IMR-90 (cell line): ENCODE results near the gene KCNIP1. TPM values are rescaled to one million over a fixed set of nuclear protein-coding genes. Genes with fewer than 3 reads are reported as not detected.

Experiments used
- ATAC-seq: fragments of 200-7000 bp; cut with Tn5 transposase; 2 replicates; pipeline ENCODE4 v1.9.1; 2020; ENCODE audit warnings: low read depth, mild to moderate bottlenecking, moderate library complexity
- BruUV-seq: library from RNA; stranded (reverse); fragments of 400-500 nt; replicated peaks from 2 replicates; lab custom pipeline; 2021; lab: Mats Ljungman, UMichigan
- CTCF ChIA-PET: fragments of 300-600 bp; formaldehyde crosslinking; extraction: SDS; loops from one replicate; lab custom pipeline; 2021; ENCODE audit warnings: antibody characterized with exemption; lab: Yijun Ruan, JAX
- POLR2A ChIA-PET: fragments of 300-600 bp; sonication (Branson Sonifier 250); formaldehyde crosslinking; loops from one replicate; lab custom pipeline; 2022; ENCODE audit warnings: antibody characterized with exemption; ENCODE audit not compliant: unreplicated experiment; lab: Charles Lee
- DNase-seq: peaks from one replicate; pipeline ENCODE4 v3.0.0; 2013
- H2AFZ ChIP-seq: replicated peaks from 2 replicates; pipeline ENCODE3; 2013; ENCODE audit warnings: low read length, mild to moderate bottlenecking; ENCODE audit not compliant: poor library complexity
- H2AK5ac ChIP-seq: 2 replicates; pipeline ENCODE4 v1.6.1; 2013; ENCODE audit warnings: low read depth, low read length, inconsistent platforms
- H2AK9ac ChIP-seq: replicated peaks from 2 replicates; pipeline ENCODE3; 2013; ENCODE audit warnings: mild to moderate bottlenecking, low read depth, low read length, moderate library complexity; ENCODE audit not compliant: poor library complexity
- H2BK120ac ChIP-seq: 2 replicates; pipeline ENCODE4 v1.6.1; 2013; ENCODE audit warnings: low read depth, low read length, inconsistent platforms
- H2BK15ac ChIP-seq: 3 replicates; pipeline ENCODE4 v1.6.1; 2013; ENCODE audit warnings: low read depth, low read length, inconsistent platforms
- H2BK20ac ChIP-seq: 2 replicates; pipeline ENCODE4 v1.6.1; 2013; ENCODE audit warnings: low read depth, mild to moderate bottlenecking, inconsistent platforms, low read length, moderate library complexity
- H2BK5ac ChIP-seq: 2 replicates; pipeline ENCODE4 v1.6.1; 2013; ENCODE audit warnings: mild to moderate bottlenecking, low read depth, low read length, inconsistent platforms; ENCODE audit not compliant: poor library complexity, severe bottlenecking
- H3K14ac ChIP-seq: replicated peaks from 2 replicates; pipeline ENCODE4 v1.6.1; 2013; ENCODE audit warnings: low read depth, low read length, inconsistent platforms
- H3K18ac ChIP-seq: 2 replicates; pipeline ENCODE4 v1.6.1; 2013; ENCODE audit warnings: low read depth, low read length, control low read depth
- H3K23ac ChIP-seq: 2 replicates; pipeline ENCODE4 v1.6.1; 2013; ENCODE audit warnings: low read depth, low read length, inconsistent platforms
- H3K27ac ChIP-seq: 2 replicates; pipeline ENCODE4 v1.5.1; 2013; ENCODE audit warnings: mild to moderate bottlenecking, control low read depth, low read length; ENCODE audit not compliant: insufficient read depth
- H3K27me3 ChIP-seq: 2 replicates; pipeline ENCODE4 v1.6.1; 2013; ENCODE audit warnings: low read length; ENCODE audit not compliant: control insufficient read depth, insufficient read depth
- H3K36me3 ChIP-seq: 2 replicates; pipeline ENCODE4 v1.6.1; 2013; ENCODE audit warnings: low read length, mixed read lengths; ENCODE audit not compliant: control insufficient read depth, insufficient read depth
- H3K4ac ChIP-seq: 2 replicates; pipeline ENCODE4 v1.6.1; 2013; ENCODE audit warnings: low read depth, low read length, inconsistent platforms
- H3K4me1 ChIP-seq: 2 replicates; pipeline ENCODE4 v1.6.1; 2013; ENCODE audit warnings: low read length, mixed read lengths; ENCODE audit not compliant: control insufficient read depth, insufficient read depth
- H3K4me2 ChIP-seq: 2 replicates; pipeline ENCODE4 v1.6.1; 2013; ENCODE audit warnings: low read depth, mild to moderate bottlenecking, control low read depth, low read length, moderate library complexity
- H3K4me3 ChIP-seq: 2 replicates; pipeline ENCODE4 v1.5.1; 2013; ENCODE audit warnings: low read depth, mild to moderate bottlenecking, control low read depth, low read length, moderate library complexity; ENCODE audit not compliant: insufficient read depth
- H3K56ac ChIP-seq: 2 replicates; pipeline ENCODE4 v1.6.1; 2013; ENCODE audit warnings: low read length, inconsistent platforms; ENCODE audit not compliant: insufficient read depth; ENCODE audit errors: extremely low read depth
- H3K79me1 ChIP-seq, 2 experiments: 2 replicates each; pipeline ENCODE4 v1.6.1; 2013; ENCODE audit warnings: low read length in 2 of 2, inconsistent platforms in 1 of 2, low read depth in 1 of 2
- H3K9ac ChIP-seq: 2 replicates; pipeline ENCODE4 v1.6.1; 2013; ENCODE audit warnings: low read depth, low read length, control low read depth
- H3K9me1 ChIP-seq: 2 replicates; pipeline ENCODE4 v1.6.1; 2013; ENCODE audit warnings: low read length, inconsistent platforms; ENCODE audit not compliant: insufficient read depth
- H3K9me3 ChIP-seq: 2 replicates; pipeline ENCODE4 v1.6.1; 2013; ENCODE audit warnings: low read length; ENCODE audit not compliant: control insufficient read depth, insufficient read depth
- H4K20me1 ChIP-seq: 2 replicates; pipeline ENCODE4 v1.6.1; 2013; ENCODE audit warnings: low read length, inconsistent platforms; ENCODE audit not compliant: insufficient read depth
- H4K5ac ChIP-seq: 2 replicates; pipeline ENCODE4 v1.6.1; 2013; ENCODE audit warnings: mild to moderate bottlenecking, low read depth, low read length, control low read depth
- H4K8ac ChIP-seq, 2 experiments: 2 replicates each; pipeline ENCODE4 v1.6.1; 2013; ENCODE audit warnings: low read depth in 2 of 2, low read length in 2 of 2, control low read depth in 1 of 2, inconsistent platforms in 1 of 2
- H4K91ac ChIP-seq: 2 replicates; pipeline ENCODE4 v1.6.1; 2013; ENCODE audit warnings: low read depth, low read length, inconsistent platforms; ENCODE audit not compliant: insufficient read depth
- BHLHE40 ChIP-seq: fragments of 150-350 bp; IDR thresholded peaks from 2 replicates; pipeline ENCODE4 v1.6.1; 2016; ENCODE audit warnings: mild to moderate bottlenecking, low read depth, low read length
- CEBPB ChIP-seq: IDR thresholded peaks from 2 replicates; pipeline ENCODE4 v1.6.1; 2012; ENCODE audit warnings: low read depth, low read length, improper control_type of control experiment
- CHD1 ChIP-seq: IDR thresholded peaks from 2 replicates; pipeline ENCODE4 v1.6.1; 2012; ENCODE audit warnings: low read depth, low read length, improper control_type of control experiment
- FOS ChIP-seq: fragments of 150-350 bp; IDR thresholded peaks from 2 replicates; pipeline ENCODE4 v1.6.1; 2016; ENCODE audit warnings: low read depth, low read length
- MAFK ChIP-seq: IDR thresholded peaks from 2 replicates; pipeline ENCODE4 v1.6.1; 2012; ENCODE audit warnings: low read depth, low read length, improper control_type of control experiment
- MAZ ChIP-seq: IDR thresholded peaks from 2 replicates; pipeline ENCODE4 v1.6.1; 2012; ENCODE audit warnings: low read depth, mild to moderate bottlenecking, low read length, improper control_type of control experiment, moderate library complexity, borderline replicate concordance
- NFE2L2 ChIP-seq: fragments of 150-350 bp; IDR thresholded peaks from 2 replicates; pipeline ENCODE4 v1.6.1; 2016; ENCODE audit warnings: low read depth, mild to moderate bottlenecking, low read length
- RAD21 ChIP-seq: IDR thresholded peaks from 2 replicates; pipeline ENCODE4 v1.6.1; 2012; ENCODE audit warnings: low read length, improper control_type of control experiment
- RCOR1 ChIP-seq: IDR thresholded peaks from 2 replicates; pipeline ENCODE4 v1.6.1; 2012; ENCODE audit warnings: mild to moderate bottlenecking, low read length, improper control_type of control experiment; ENCODE audit not compliant: insufficient replicate concordance
- RFX5 ChIP-seq: IDR thresholded peaks from 2 replicates; pipeline ENCODE4 v1.8.0; 2012; ENCODE audit warnings: low read depth, mild to moderate bottlenecking, low read length, moderate library complexity
- SMC3 ChIP-seq: fragments of 150-350 bp; IDR thresholded peaks from 2 replicates; pipeline ENCODE4 v1.6.1; 2016; ENCODE audit warnings: low read depth, mild to moderate bottlenecking, antibody characterized with exemption, low read length, moderate library complexity
- WGBS, 2 experiments: methylation state at CpG; one replicate each; pipeline versions ENCODE4 v1.1.5 to v1.1.7; 2013; ENCODE audit warnings: missing lambda C conversion rate in 2 of 2; ENCODE audit not compliant: insufficient read length in 1 of 2; ENCODE audit errors: extremely low coverage in 2 of 2; 5-methylcytosine and 5-hydroxymethylcytosine counted together
- dilution Hi-C: fragments of 300-500 bp; cut with HindIII; formaldehyde crosslinking; loops from one replicate; pipeline ENCODE4 v1.14.3; 2018; ENCODE audit warnings: low sequenced_read_pairs; ENCODE audit not compliant: unreplicated experiment
- in situ Hi-C: fragments of 300-500 bp; cut with MboI; formaldehyde crosslinking; loops from 3 replicates; pipeline ENCODE4 v1.14.3; 2019; ENCODE audit warnings: low sequenced_read_pairs, inconsistent platforms, mixed read lengths
- intact Hi-C: fragments of 100-400 bp; cut with micrococcal nuclease; formaldehyde crosslinking; loops from 2 replicates; pipeline ENCODE4 v1.10.0; 2022
- polyA plus RNA-seq, 3 experiments: library from polyadenylated mRNA; depleted of rRNA; stranded (reverse); fragments of >200 nt; gene quantifications; 2 replicates each; pipeline ENCODE4 v1.2.3, GENCODE V29; 2012; ENCODE audit warnings: low replicate concordance in 1 of 3
- total RNA-seq: library from RNA; depleted of rRNA; stranded (reverse); fragments of >200 nt; gene quantifications from 2 replicates; pipeline ENCODE4 v1.2.3, GENCODE V29; 2012
- TF ChIP-seq, protein P1 (sequence below): fragments of 150-350 bp; IDR thresholded peaks from 2 replicates; pipeline ENCODE4 v1.6.1; 2016; ENCODE audit warnings: low read depth, mild to moderate bottlenecking, low read length, moderate library complexity, borderline replicate concordance
- TF ChIP-seq, protein P2 (sequence below): conservative IDR thresholded peaks from 2 replicates; pipeline ENCODE4 v1.5.1; 2012; ENCODE audit warnings: mild to moderate bottlenecking, low read depth, low read length, improper control_type of control experiment

Gene KCNIP1
- total and polyA plus RNA-seq, 2 of the 4 experiments (the other 2 are of a cell fraction), result not detected

DNA sequence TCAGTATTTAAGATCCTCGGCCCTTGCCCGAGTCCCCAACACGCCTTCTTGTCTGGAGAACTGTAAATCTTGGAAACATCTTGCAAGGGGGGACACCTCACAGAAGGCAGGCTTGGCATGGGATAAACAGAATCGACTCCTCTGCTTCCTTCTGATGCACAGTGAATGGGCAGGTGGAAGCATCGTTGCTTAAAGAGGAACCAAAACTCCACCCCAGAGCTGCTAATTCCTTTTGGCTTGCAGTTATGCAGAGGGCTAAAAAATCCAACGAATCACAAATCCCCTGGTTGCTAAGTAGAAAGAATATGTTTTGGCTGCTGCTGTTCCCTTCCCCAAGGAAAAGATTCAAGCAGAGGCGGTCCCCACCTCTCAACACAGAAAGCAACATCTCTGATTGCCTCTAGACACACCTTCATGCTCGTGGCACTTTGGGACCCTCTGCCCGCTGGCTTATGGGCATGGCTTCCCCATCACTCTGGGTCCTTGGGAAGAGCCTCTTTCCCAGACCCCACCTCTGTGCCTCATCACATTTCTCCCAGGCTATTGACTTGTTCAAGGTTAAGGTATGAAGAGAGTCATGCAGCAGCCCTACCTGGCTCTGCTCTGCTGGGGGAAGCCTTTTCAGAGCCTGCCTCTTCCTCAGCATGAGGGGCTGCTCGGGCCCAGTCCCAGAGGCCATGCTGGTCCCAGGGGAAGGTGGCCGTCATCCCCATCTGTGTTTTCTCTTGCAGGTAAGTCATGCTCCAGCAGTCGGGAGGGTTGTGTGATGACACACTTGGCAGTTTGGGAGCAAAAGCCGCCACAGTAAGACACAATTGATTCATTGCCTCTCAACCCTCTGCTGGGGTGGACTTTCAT lies 137.1 kb downstream of the KCNIP1 start (continued):
- TF ChIP-seq BHLHE40, result no peak

DNA sequence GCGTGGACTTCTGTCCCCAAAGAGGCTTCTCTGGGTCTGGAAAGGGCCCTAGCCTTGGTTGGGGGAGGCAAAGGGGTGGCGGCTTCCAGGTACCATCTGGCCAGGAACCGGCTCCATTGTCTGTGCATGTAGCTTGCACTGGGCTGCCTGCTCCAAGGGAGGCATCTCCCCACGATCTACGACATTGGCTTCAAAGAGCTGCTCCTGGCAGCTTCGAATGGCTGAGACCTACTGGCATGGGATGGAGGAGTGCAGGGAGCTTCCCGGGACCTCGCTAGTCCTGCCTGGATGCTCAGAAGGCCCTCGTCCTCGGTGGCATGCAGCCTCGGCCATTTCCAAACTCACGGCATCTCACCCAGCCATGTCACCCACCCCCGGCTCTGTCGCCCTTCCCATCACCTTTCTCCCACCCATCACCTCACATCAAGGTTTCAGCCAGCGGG lies 137.8 kb downstream of the KCNIP1 start:
- no peak overlapping the region for H4K8ac ChIP-seq
- no peak overlapping the region for H3K14ac ChIP-seq
- H3K4me1 ChIP-seq, result no peaks in the 10 kb centered on the region
- POLR2A ChIA-PET, result no interaction called here
- no peak overlapping the region for H3K4ac ChIP-seq
- BruUV-seq, result no TSS peak
- no peak for DNase-seq
- no peak overlapping the region for H4K91ac ChIP-seq
- no peak overlapping the region for H3K56ac ChIP-seq
- CTCF ChIA-PET, result no interaction called here
- H3K23ac ChIP-seq, result no peak overlapping the region
- H2BK15ac ChIP-seq, result no peak overlapping the region
- in situ Hi-C loops (no loop called here), intact Hi-C loops (no loop called here), dilution Hi-C loops (no loop called here)
- no peak overlapping the region for H2BK5ac ChIP-seq
- H2AFZ ChIP-seq, result no peak overlapping the region
- no peaks in the 10 kb centered on the region for H3K36me3 ChIP-seq
- H2AK5ac ChIP-seq, result no peak overlapping the region
- H3K27ac ChIP-seq, result no peak overlapping the region
- no peak overlapping the region for H2AK9ac ChIP-seq
- H3K4me2 ChIP-seq, result no peak overlapping the region
- H4K5ac ChIP-seq, result no peak overlapping the region
- H2BK120ac ChIP-seq, result no peak overlapping the region
- H3K79me1 ChIP-seq, result no peaks in the 10 kb centered on the region
- no peak overlapping the region for H3K18ac ChIP-seq
- no peak overlapping the region for H2BK20ac ChIP-seq
- no peaks in the 10 kb centered on the region for H3K9me1 ChIP-seq
- H3K4me3 ChIP-seq, result no peak overlapping the region
- H3K27me3 ChIP-seq, result peaks cover 1% of the 10 kb centered on the region; the same call in 1 of the 2 replicates
- no peaks in the 10 kb centered on the region for H4K20me1 ChIP-seq
- H3K9ac ChIP-seq, result no peak overlapping the region
- no peaks in the 10 kb centered on the region for H3K9me3 ChIP-seq
- WGBS, 2 experiments, result no CpG with 5 or more reads among the region's 15 CpGs
- ATAC-seq, result no peak
- TF ChIP-seq, protein P1, sequence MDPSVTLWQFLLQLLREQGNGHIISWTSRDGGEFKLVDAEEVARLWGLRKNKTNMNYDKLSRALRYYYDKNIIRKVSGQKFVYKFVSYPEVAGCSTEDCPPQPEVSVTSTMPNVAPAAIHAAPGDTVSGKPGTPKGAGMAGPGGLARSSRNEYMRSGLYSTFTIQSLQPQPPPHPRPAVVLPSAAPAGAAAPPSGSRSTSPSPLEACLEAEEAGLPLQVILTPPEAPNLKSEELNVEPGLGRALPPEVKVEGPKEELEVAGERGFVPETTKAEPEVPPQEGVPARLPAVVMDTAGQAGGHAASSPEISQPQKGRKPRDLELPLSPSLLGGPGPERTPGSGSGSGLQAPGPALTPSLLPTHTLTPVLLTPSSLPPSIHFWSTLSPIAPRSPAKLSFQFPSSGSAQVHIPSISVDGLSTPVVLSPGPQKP, result no peak
- no peak for TF ChIP-seq CEBPB
- TF ChIP-seq BHLHE40, result no peak
- no peak for TF ChIP-seq NFE2L2
- TF ChIP-seq MAFK, result no peak
- TF ChIP-seq CHD1, result no peak
- TF ChIP-seq MAZ, result no peak
- no peak for TF ChIP-seq SMC3
- TF ChIP-seq FOS, result no peak
- no peak for TF ChIP-seq RFX5
- no peak for TF ChIP-seq RCOR1
- TF ChIP-seq, protein P2, sequence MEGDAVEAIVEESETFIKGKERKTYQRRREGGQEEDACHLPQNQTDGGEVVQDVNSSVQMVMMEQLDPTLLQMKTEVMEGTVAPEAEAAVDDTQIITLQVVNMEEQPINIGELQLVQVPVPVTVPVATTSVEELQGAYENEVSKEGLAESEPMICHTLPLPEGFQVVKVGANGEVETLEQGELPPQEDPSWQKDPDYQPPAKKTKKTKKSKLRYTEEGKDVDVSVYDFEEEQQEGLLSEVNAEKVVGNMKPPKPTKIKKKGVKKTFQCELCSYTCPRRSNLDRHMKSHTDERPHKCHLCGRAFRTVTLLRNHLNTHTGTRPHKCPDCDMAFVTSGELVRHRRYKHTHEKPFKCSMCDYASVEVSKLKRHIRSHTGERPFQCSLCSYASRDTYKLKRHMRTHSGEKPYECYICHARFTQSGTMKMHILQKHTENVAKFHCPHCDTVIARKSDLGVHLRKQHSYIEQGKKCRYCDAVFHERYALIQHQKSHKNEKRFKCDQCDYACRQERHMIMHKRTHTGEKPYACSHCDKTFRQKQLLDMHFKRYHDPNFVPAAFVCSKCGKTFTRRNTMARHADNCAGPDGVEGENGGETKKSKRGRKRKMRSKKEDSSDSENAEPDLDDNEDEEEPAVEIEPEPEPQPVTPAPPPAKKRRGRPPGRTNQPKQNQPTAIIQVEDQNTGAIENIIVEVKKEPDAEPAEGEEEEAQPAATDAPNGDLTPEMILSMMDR, result no peak
- TF ChIP-seq RAD21, result no peak
